HCT116 (cell line): Measurements from ENCODE around the gene OR51Q1. TPM values are rescaled to one million over a fixed set of nuclear protein-coding genes. Genes with fewer than 3 reads are reported as not detected.

ENCODE experiments used
- ATAC-seq: fragments of 200-7000 bp; cut with Tn5 transposase; 2 replicates; pipeline ENCODE4 v1.9.1; 2020; ENCODE audit warnings: mild to moderate bottlenecking, moderate library complexity
- BruUV-seq: library from RNA; stranded (reverse); fragments of 400-500 nt; replicated peaks from 2 replicates; lab custom pipeline; 2021; lab: Mats Ljungman, UMichigan
- CTCF ChIA-PET: fragments of 300-600 bp; sonication (Branson Sonifier 250); formaldehyde crosslinking; loops from one replicate; lab custom pipeline; 2021; ENCODE audit warnings: antibody characterized with exemption; lab: Charles Lee
- POLR2A ChIA-PET: fragments of 300-600, 350-600 bp; sonication (Branson Sonifier 250); formaldehyde crosslinking; loops from one replicate; lab custom pipeline; 2021; ENCODE audit warnings: antibody characterized with exemption; lab: Charles Lee
- RAD21 ChIA-PET, 2 experiments: fragments of 300-600 bp; sonication (Branson Sonifier 250); formaldehyde crosslinking; loops; one replicate each; lab custom pipeline; 2023; ENCODE audit warnings: low total read pairs in 2 of 2; ENCODE audit not compliant: uncharacterized antibody in 2 of 2, unreplicated experiment in 2 of 2, low non-redundant PET in 1 of 2; lab: Charles Lee
- DNase-seq: peaks from one replicate; pipeline ENCODE4 v3.0.0-alpha.2; 2010; ENCODE audit warnings: low read depth, low spot score
- H2AFZ ChIP-seq: fragments of 200-600 bp; shearing (Covaris generic), sonication (generic); 2 replicates; pipeline ENCODE4 v1.6.1; 2017; ENCODE audit warnings: low read depth, mixed run types, mixed read lengths, antibody characterized with exemption, low read length; ENCODE audit not compliant: poor library complexity, severe bottlenecking
- H3K27ac ChIP-seq: 2 replicates; pipeline ENCODE4 v1.5.1; 2012; ENCODE audit warnings: low read depth, low read length
- H3K27me3 ChIP-seq: fragments of 200-600 bp; sonication (generic); 2 replicates; pipeline ENCODE4 v1.6.1; 2016; ENCODE audit warnings: mixed run types, low read length, mixed read lengths; ENCODE audit not compliant: insufficient read depth
- H3K36me3 ChIP-seq, 2 experiments: fragments of 200-500 bp in 1 of 2; fragments of 200-600 bp in 1 of 2; sonication (Bioruptor generic) in 1 of 2; sonication (generic) in 1 of 2; 2 replicates each; pipeline versions ENCODE4 v1.5.1 to v1.6.1; 2014 to 2016; ENCODE audit warnings: low read length in 2 of 2, inconsistent platforms in 1 of 2, mixed read lengths in 1 of 2, mixed run types in 1 of 2; ENCODE audit not compliant: insufficient read depth in 2 of 2, control insufficient read depth in 1 of 2
- H3K4me1 ChIP-seq, 2 experiments: fragments of 200-600 bp in 1 of 2; sonication (generic) in 1 of 2; 2 replicates each; pipeline versions ENCODE4 v1.5.1 to v1.6.1; 2012 to 2017; ENCODE audit warnings: low read length in 2 of 2, inconsistent platforms in 1 of 2, mild to moderate bottlenecking in 1 of 2, mixed read lengths in 1 of 2, mixed run types in 1 of 2, moderate library complexity in 1 of 2; ENCODE audit not compliant: insufficient read depth in 2 of 2, control insufficient read depth in 1 of 2
- H3K4me2 ChIP-seq: fragments of 200-600 bp; sonication (generic); 2 replicates; pipeline ENCODE4 v1.6.1; 2017; ENCODE audit warnings: mixed run types, low read length, mixed read lengths
- H3K4me3 ChIP-seq, 2 experiments: fragments of 200-600 bp in 1 of 2; sonication (generic) in 1 of 2; replicated peaks in 1 of 2; 2 replicates each; pipeline ENCODE4 v1.5.1; 2011 to 2016; ENCODE audit warnings: low read length in 2 of 2, control low read depth in 1 of 2, low read depth in 1 of 2, mild to moderate bottlenecking in 1 of 2, mixed read lengths in 1 of 2, mixed run types in 1 of 2
- H3K79me2 ChIP-seq: fragments of 200-600 bp; sonication (generic); 2 replicates; pipeline ENCODE4 v1.6.1; 2017; ENCODE audit warnings: mild to moderate bottlenecking, mixed run types, low read length, moderate library complexity, mixed read lengths; ENCODE audit not compliant: insufficient read depth
- H3K9ac ChIP-seq: fragments of 200-600 bp; sonication (generic); 2 replicates; pipeline ENCODE4 v1.6.1; 2016; ENCODE audit warnings: low read length, mixed read lengths
- H3K9me2 ChIP-seq: fragments of 200-600 bp; sonication (generic), shearing (Covaris generic); 2 replicates; pipeline ENCODE4 v1.6.1; 2017; ENCODE audit warnings: mixed run types, mild to moderate bottlenecking, moderate library complexity; ENCODE audit not compliant: insufficient read depth
- H3K9me3 ChIP-seq, 2 experiments: fragments of 200-500 bp in 1 of 2; fragments of 200-600 bp in 1 of 2; sonication (Bioruptor generic) in 1 of 2; sonication (generic) in 1 of 2; 2 replicates each; pipeline ENCODE4 v1.6.1; 2014 to 2017; ENCODE audit warnings: low read length in 2 of 2, mixed read lengths in 2 of 2, inconsistent platforms in 1 of 2, low read depth in 1 of 2, mild to moderate bottlenecking in 1 of 2, mixed run types in 1 of 2, moderate library complexity in 1 of 2; ENCODE audit not compliant: control insufficient read depth in 1 of 2, insufficient read depth in 1 of 2
- H4K20me1 ChIP-seq: fragments of 200-600 bp; sonication (generic), shearing (Covaris generic); 2 replicates; pipeline ENCODE4 v1.6.1; 2017; ENCODE audit warnings: mixed run types, mild to moderate bottlenecking, moderate library complexity; ENCODE audit not compliant: insufficient read depth
- ATF3 ChIP-seq: IDR thresholded peaks from 2 replicates; pipeline ENCODE4 v1.6.1; 2012
- CEBPB ChIP-seq: IDR thresholded peaks from 2 replicates; pipeline ENCODE4 v1.6.1; 2012; ENCODE audit warnings: low read depth
- EGR1 ChIP-seq: IDR thresholded peaks from 2 replicates; pipeline ENCODE4 v1.6.1; 2012; ENCODE audit warnings: low read depth
- ELF1 ChIP-seq: IDR thresholded peaks from 2 replicates; pipeline ENCODE4 v1.6.1; 2012; ENCODE audit warnings: low read depth, borderline replicate concordance
- EZH2 ChIP-seq: fragments of 200-600 bp; sonication (generic); IDR thresholded peaks from 2 replicates; pipeline ENCODE4 v1.6.1; 2017; ENCODE audit warnings: antibody characterized with exemption, mixed run types
- EZH2phosphoT487 ChIP-seq: fragments of 200-600 bp; IDR thresholded peaks from 2 replicates; pipeline ENCODE4 v1.6.1; 2018; ENCODE audit warnings: antibody characterized with exemption, borderline replicate concordance
- POLR2A ChIP-seq: IDR thresholded peaks from 2 replicates; pipeline ENCODE4 v1.7.0; 2011; ENCODE audit warnings: borderline replicate concordance; ENCODE audit not compliant: insufficient read depth, insufficient read length; ENCODE audit errors: extremely low read depth
- POLR2AphosphoS5 ChIP-seq: IDR thresholded peaks from 2 replicates; pipeline ENCODE4 v1.6.1; 2011; ENCODE audit warnings: mild to moderate bottlenecking, low read depth, low read length, moderate library complexity
- RAD21 ChIP-seq: IDR thresholded peaks from 2 replicates; pipeline ENCODE4 v1.6.1; 2012; ENCODE audit warnings: low read depth, mild to moderate bottlenecking
- REST ChIP-seq: IDR thresholded peaks from 2 replicates; pipeline ENCODE4 v1.6.1; 2012; ENCODE audit warnings: low read depth
- SIN3A ChIP-seq: IDR thresholded peaks from 2 replicates; pipeline ENCODE4 v1.6.1; 2012; ENCODE audit warnings: low read depth
- SP1 ChIP-seq: IDR thresholded peaks from 2 replicates; pipeline ENCODE4 v1.6.1; 2012; ENCODE audit warnings: low read depth
- SRF ChIP-seq: IDR thresholded peaks from 2 replicates; pipeline ENCODE4 v1.6.1; 2012; ENCODE audit warnings: low read depth
- TCF7L2 ChIP-seq: IDR thresholded peaks from 2 replicates; pipeline ENCODE4 v1.7.0; 2011; ENCODE audit warnings: borderline replicate concordance, inconsistent platforms; ENCODE audit not compliant: insufficient read depth, insufficient read length; ENCODE audit errors: extremely low read depth
- YY1 ChIP-seq: IDR thresholded peaks from 2 replicates; pipeline ENCODE4 v1.6.1; 2011; ENCODE audit warnings: low read length, low read depth, moderate library complexity, mild to moderate bottlenecking; ENCODE audit not compliant: insufficient replicate concordance; ENCODE audit errors: extremely low read depth
- ZBTB33 ChIP-seq: IDR thresholded peaks from 2 replicates; pipeline ENCODE4 v1.6.1; 2011; ENCODE audit warnings: mild to moderate bottlenecking, low read length, moderate library complexity; ENCODE audit not compliant: insufficient replicate concordance; ENCODE audit errors: extremely low read depth
- ZNF274 ChIP-seq: fragments of 200-500 bp; sonication (Bioruptor generic); IDR thresholded peaks from 2 replicates; pipeline ENCODE4 v1.6.1; 2014; ENCODE audit warnings: mild to moderate bottlenecking, low read depth, low read length, inconsistent platforms
- intact Hi-C: fragments of 100-400 bp; cut with micrococcal nuclease; formaldehyde crosslinking; loops from 2 replicates; pipeline ENCODE4 v1.10.0; 2022
- total RNA-seq: library from RNA; stranded (reverse); gene quantifications from one replicate; pipeline ENCODE4 v1.2.1, GENCODE V29; 2021; ENCODE audit not compliant: unreplicated experiment
- TF ChIP-seq, protein P1 (sequence below): IDR thresholded peaks from 2 replicates; pipeline ENCODE4 v1.6.1; 2012
- TF ChIP-seq, protein P2 (sequence below), 3 experiments: fragments of 200-600 bp in 1 of 3; sonication (generic) in 1 of 3; IDR thresholded peaks in 2 of 3; conservative IDR thresholded peaks in 1 of 3; 2 replicates each; pipeline ENCODE4 v1.5.1; 2012 to 2017; ENCODE audit warnings: low read depth in 2 of 3, low read length in 2 of 3, antibody characterized with exemption in 1 of 3, borderline replicate concordance in 1 of 3, control low read depth in 1 of 3, mild to moderate bottlenecking in 1 of 3, mixed read lengths in 1 of 3, mixed run types in 1 of 3, moderate library complexity in 1 of 3; ENCODE audit not compliant: insufficient read depth in 1 of 3

The OR51Q1 gene
- total RNA-seq, 1 experiment from 2014 or later: not detected

GRCh38 chr11:5460983-5461621 is 39.2 kb downstream of the OR51Q1 start:
- H3K4me3 ChIP-seq: no peak overlapping the region
- no peak overlapping the region for H3K9ac ChIP-seq
- H3K27me3 ChIP-seq: no peaks in the 10 kb centered on the region
- no peaks in the 10 kb centered on the region for H3K9me2 ChIP-seq
- TF ChIP-seq ATF3 (no peak), SP1 (no peak), ZNF274 (no peak), EZH2 (no peak), TCF7L2 (no peak), EZH2phosphoT487 (no peak), SIN3A (no peak), CEBPB (no peak), REST (no peak), POLR2AphosphoS5 (no peak), EGR1 (no peak), ZBTB33 (no peak), RAD21 (no peak), POLR2A (no peak), SRF (no peak), YY1 (no peak), ELF1 (no peak)
- TF ChIP-seq, protein P1, sequence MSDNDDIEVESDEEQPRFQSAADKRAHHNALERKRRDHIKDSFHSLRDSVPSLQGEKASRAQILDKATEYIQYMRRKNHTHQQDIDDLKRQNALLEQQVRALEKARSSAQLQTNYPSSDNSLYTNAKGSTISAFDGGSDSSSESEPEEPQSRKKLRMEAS: no peak
- TF ChIP-seq, protein P2, sequence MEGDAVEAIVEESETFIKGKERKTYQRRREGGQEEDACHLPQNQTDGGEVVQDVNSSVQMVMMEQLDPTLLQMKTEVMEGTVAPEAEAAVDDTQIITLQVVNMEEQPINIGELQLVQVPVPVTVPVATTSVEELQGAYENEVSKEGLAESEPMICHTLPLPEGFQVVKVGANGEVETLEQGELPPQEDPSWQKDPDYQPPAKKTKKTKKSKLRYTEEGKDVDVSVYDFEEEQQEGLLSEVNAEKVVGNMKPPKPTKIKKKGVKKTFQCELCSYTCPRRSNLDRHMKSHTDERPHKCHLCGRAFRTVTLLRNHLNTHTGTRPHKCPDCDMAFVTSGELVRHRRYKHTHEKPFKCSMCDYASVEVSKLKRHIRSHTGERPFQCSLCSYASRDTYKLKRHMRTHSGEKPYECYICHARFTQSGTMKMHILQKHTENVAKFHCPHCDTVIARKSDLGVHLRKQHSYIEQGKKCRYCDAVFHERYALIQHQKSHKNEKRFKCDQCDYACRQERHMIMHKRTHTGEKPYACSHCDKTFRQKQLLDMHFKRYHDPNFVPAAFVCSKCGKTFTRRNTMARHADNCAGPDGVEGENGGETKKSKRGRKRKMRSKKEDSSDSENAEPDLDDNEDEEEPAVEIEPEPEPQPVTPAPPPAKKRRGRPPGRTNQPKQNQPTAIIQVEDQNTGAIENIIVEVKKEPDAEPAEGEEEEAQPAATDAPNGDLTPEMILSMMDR (IDR thresholded peaks at IDR 0.05 in 2 of 3, conservative IDR thresholded peaks at IDR 0.05 in 1 of 3; ENCODE audit: borderline replicate concordance in 1 of 3, insufficient read depth in 1 of 3, low read depth in 2 of 3, low read length in 2 of 3): no peak
- no TSS peak for BruUV-seq
- peaks cover 49% of the 10 kb centered on the region; the same call in 1 of the 2 replicates for H4K20me1 ChIP-seq
- intact Hi-C loops: no loop called here
- peaks cover 85% of the 10 kb centered on the region for H3K79me2 ChIP-seq
- H3K4me1 ChIP-seq: peaks cover 0 to 64% of the 10 kb centered on the region in 2 experiments; a peak in 2 of 4 replicates
- H3K4me2 ChIP-seq: no peak overlapping the region
- no peaks in the 10 kb centered on the region for H3K9me3 ChIP-seq
- peaks cover 2 to 71% of the 10 kb centered on the region in 2 experiments; a peak in 3 of 4 replicates for H3K36me3 ChIP-seq
- ChIA-PET CTCF (no interaction called here), POLR2A (no interaction called here), RAD21 (no interaction called here)
- H2AFZ ChIP-seq: no peak overlapping the region
- DNase-seq (no peak), ATAC-seq (peak; percentile 30)
- H3K27ac ChIP-seq: peak overlapping the region; percentile 21
